ENCODE measurements around the gene CAPN5.

DNA sequence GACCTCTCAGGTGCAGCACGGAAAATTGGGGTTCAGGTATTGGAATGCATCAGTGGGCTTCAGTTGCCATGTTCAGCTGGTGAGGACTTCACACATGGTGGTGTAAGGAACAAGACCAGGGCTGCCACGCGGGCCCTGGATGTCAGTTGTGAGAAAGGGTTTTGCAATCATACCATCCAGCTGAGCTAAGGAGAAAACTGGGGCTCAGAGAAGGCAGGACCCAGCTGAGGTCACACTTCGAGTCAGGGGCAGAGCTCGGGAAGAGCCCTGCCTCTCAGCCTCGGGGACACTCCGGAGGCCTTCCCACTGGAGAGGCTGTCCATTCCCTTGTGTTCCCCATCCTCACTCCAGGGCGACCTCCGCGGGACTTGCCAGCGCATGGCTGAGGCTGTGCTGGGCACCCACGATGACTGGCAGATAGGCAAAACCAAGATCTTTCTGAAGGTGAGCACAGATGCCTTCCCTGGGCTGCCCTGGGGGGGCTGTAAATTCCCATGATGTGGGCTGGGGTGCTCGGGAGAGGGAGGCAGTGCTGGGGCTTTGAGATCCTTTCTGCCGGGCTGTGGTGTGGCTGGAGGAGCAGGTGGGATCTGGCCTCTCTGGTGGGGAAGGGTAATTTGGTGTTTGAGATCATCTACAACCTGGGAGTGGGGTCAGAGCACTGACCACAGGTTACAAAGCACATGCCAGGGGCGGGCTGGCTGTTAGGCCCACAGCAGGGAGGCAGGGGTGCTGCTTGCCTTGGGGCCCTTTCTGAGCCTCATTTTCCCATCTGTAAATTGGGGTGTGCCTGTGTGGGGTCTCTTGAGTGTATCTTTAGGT lies 108.5 kb downstream of the CAPN5 start:
- TF ChIP-seq, protein P1, sequence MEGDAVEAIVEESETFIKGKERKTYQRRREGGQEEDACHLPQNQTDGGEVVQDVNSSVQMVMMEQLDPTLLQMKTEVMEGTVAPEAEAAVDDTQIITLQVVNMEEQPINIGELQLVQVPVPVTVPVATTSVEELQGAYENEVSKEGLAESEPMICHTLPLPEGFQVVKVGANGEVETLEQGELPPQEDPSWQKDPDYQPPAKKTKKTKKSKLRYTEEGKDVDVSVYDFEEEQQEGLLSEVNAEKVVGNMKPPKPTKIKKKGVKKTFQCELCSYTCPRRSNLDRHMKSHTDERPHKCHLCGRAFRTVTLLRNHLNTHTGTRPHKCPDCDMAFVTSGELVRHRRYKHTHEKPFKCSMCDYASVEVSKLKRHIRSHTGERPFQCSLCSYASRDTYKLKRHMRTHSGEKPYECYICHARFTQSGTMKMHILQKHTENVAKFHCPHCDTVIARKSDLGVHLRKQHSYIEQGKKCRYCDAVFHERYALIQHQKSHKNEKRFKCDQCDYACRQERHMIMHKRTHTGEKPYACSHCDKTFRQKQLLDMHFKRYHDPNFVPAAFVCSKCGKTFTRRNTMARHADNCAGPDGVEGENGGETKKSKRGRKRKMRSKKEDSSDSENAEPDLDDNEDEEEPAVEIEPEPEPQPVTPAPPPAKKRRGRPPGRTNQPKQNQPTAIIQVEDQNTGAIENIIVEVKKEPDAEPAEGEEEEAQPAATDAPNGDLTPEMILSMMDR (IDR thresholded peaks at IDR 0.05) = no peak
- TF ChIP-seq POLR2A (IDR thresholded peaks at IDR 0.05) (no peak), EP300 (IDR thresholded peaks at IDR 0.05) (no peak)

Data from tibial nerve (tissue), 4 donors.